A549 treated with RU486 at 1 μM for 4 hours (cell line): ENCODE data around the gene SLC51A. TPM values are rescaled to one million over a fixed set of nuclear protein-coding genes. Genes with fewer than 3 reads are reported as not detected.

Experiments
- total RNA-seq: library from RNA; stranded (reverse); fragments of 200-300 nt; extraction: Qiagen RNA extraction; gene quantifications from 5 replicates; pipeline ENCODE4 v1.2.3, GENCODE V29; 2022; ENCODE audit warnings: low read depth

Gene SLC51A
- not detected in 5 replicates for total RNA-seq

DNA sequence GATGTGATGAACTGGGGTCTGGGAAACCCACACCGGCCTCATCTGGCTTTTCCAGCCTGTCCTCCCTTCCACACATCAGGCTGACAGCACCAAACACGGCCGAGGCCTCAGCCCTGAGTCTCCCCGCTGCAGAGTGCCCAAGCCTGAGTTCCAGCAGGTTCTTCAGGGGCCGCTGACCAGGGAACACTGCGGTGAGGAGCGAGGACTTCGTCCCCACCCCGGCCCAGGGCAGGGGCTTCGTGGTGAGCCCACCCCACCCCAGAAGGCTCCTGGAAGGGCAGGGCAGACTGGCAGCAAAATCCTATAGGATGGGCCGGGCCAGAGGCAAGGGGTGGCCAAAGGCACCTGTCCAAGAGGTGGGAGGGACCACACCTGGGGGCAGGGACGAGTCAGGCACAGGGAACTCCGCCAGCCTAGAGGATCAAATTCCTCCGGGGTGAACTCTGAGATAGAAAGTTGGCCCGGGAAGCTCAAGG, at the start of gene SLC51A:
TSS of gene SLC51A (plus strand) at position 446 of the 476 bp plus-strand sequence. CDS start 179 bp downstream, outside the sequence.

DNA sequence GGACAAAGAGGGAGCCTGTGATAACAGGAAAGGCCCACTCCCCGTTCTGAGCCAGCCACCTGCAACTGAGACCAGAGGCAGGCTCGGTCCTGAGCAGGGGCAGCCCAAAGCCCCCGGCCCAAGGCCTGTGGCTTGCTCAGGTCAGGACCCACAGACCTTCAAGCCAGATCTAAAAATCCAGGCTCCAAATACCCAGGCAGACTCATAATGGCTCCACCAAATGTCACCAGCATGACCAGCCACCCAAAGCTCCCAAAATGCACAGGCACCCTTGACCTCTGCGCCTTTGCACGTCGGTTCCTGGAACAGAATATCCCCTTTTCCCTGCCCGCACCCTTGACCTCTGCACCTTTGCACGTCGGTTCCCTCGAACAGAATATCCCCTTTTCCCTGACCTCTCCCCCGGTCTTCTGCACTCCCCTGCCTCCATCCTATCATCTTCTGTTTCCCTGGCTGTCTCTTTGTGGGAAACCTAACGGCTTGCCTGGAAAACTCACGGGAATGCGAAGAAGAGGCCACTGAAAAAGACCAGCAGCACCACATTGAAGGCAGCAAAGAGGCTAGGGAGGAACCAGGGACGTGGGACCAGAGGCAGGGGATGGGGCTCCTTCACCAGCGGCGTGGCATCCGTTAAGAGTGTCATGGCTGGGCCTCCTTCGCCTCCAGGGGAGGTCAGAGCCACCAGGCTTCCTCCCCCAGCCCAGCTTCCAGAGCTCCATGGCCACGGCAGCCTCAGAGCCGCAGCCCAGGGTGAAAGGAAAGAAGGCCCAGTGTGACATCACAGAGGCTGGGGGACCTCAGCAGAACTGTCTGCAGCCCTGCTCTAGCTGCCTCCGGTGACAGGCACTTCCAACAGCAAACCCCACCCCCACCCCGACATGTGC, 5.4 kb upstream of the SLC51A start, which contains the start of gene ZDHHC19:
TSS of gene ZDHHC19 (minus strand) at position 728 of the 884 bp plus-strand sequence. CDS start at position 643, 85 bp downstream.

Other genes with a start within 250 kb of the SLC51A start
- gene TFRC, start 134.4 kb upstream of the SLC51A start, total RNA-seq: 59.5 to 107 TPM (median 99.6 TPM) in 5 replicates
- gene ZDHHC19, start 5.1 kb upstream of the SLC51A start, total RNA-seq: 0.15 TPM in 1 of 5 replicates, not detected in the others
- gene PCYT1A, start 71.2 kb downstream of the SLC51A start, total RNA-seq: 29.9 to 39.8 TPM (median 31.8 TPM) in 5 replicates
- 20.3 to 29.0 TPM (median 23.7 TPM) in 5 replicates for gene DYNLT2B, start 101.7 kb downstream of the SLC51A start, total RNA-seq
- 7.5 to 11.4 TPM (median 9.4 TPM) in 5 replicates for gene TM4SF19, start 121.9 kb downstream of the SLC51A start, total RNA-seq
- gene UBXN7, start 215.9 kb downstream of the SLC51A start, total RNA-seq: 6.3 to 9.3 TPM (median 8.9 TPM) in 5 replicates